GM12878 (cell line): Measurements from ENCODE around the gene GRB10. TPM values are rescaled to one million over a fixed set of nuclear protein-coding genes. Genes with fewer than 3 reads are reported as not detected.

Source experiments
- ATAC-seq: fragments of 200-7000 bp; cut with Tn5 transposase; 3 replicates; pipeline ENCODE4 v1.9.1; 2020; ENCODE audit warnings: mild to moderate bottlenecking, moderate library complexity
- BruUV-seq: library from RNA; stranded (reverse); fragments of 400-500 nt; replicated peaks from 2 replicates; lab custom pipeline; 2021; lab: Mats Ljungman, UMichigan
- CTCF ChIA-PET: fragments of 300-600 bp; sonication (Branson Sonifier 250); formaldehyde crosslinking; extraction: SDS; loops from one replicate; lab custom pipeline; 2021; ENCODE audit warnings: inconsistent platforms; lab: Yijun Ruan, JAX
- POLR2A ChIA-PET: fragments of 350-600 bp; formaldehyde crosslinking; extraction: SDS; loops from one replicate; lab custom pipeline; 2021; ENCODE audit warnings: inconsistent platforms; lab: Charles Lee
- RAD21 ChIA-PET: fragments of 300-600 bp; sonication (Branson Sonifier 250); formaldehyde crosslinking; loops from one replicate; lab custom pipeline; 2023; ENCODE audit warnings: antibody characterized with exemption; ENCODE audit not compliant: unreplicated experiment; lab: Charles Lee
- SMC1A ChIA-PET: fragments of 300-600 bp; sonication (Branson Sonifier 250); formaldehyde crosslinking; loops from one replicate; lab custom pipeline; 2023; ENCODE audit not compliant: unreplicated experiment, uncharacterized antibody; lab: Charles Lee
- DNase-seq: peaks from one replicate; pipeline ENCODE4 v3.0.0-alpha.2; 2011; ENCODE audit warnings: low read depth, low spot score
- FAIRE-seq: peaks from 3 replicates; lab custom pipeline; 2011; peaks lifted over from hg19 to GRCh38; lab: Jason Lieb, UNC
- H2AFZ ChIP-seq: 2 replicates; pipeline ENCODE4 v1.6.0; 2011; ENCODE audit warnings: low read depth, low read length, control low read depth; ENCODE audit not compliant: control insufficient read depth
- H3K27ac ChIP-seq: 2 replicates; pipeline ENCODE4 v1.5.1; 2011; ENCODE audit warnings: control low read depth; ENCODE audit not compliant: control insufficient read depth, insufficient read depth
- H3K27me3 ChIP-seq, 2 experiments: replicated peaks in 1 of 2; 2 replicates each; pipeline versions ENCODE4 v1.6.0 to v1.6.1; 2011; ENCODE audit warnings: low read length in 1 of 2; ENCODE audit not compliant: control insufficient read depth in 2 of 2, insufficient read depth in 2 of 2
- H3K36me3 ChIP-seq, 2 experiments: 2 replicates each; pipeline ENCODE4 v1.5.1; 2011; ENCODE audit warnings: low read length in 1 of 2; ENCODE audit not compliant: control insufficient read depth in 2 of 2, insufficient read depth in 2 of 2
- H3K4me1 ChIP-seq: 2 replicates; pipeline ENCODE4 v1.6.1; 2011; ENCODE audit warnings: mild to moderate bottlenecking, low read length, moderate library complexity, mixed read lengths; ENCODE audit not compliant: control insufficient read depth, insufficient read depth
- H3K4me2 ChIP-seq: 2 replicates; pipeline ENCODE4 v1.6.0; 2011; ENCODE audit warnings: control low read depth; ENCODE audit not compliant: control insufficient read depth, insufficient read depth
- H3K4me3 ChIP-seq: fragments of 200-600 bp; sonication (generic); 2 replicates; pipeline ENCODE4 v1.5.1; 2016
- H3K79me2 ChIP-seq: 2 replicates; pipeline ENCODE4 v1.6.0; 2011; ENCODE audit warnings: low read length; ENCODE audit not compliant: control insufficient read depth, insufficient read depth
- H3K9ac ChIP-seq: 2 replicates; pipeline ENCODE4 v1.8.0; 2011; ENCODE audit warnings: low read length, control low read depth, mixed read lengths; ENCODE audit not compliant: control insufficient read depth, insufficient read depth
- H3K9me3 ChIP-seq: replicated peaks from 3 replicates; pipeline ENCODE4 v1.5.1; 2011; ENCODE audit warnings: mild to moderate bottlenecking, low read length; ENCODE audit not compliant: control insufficient read depth, insufficient read depth
- H4K20me1 ChIP-seq: 2 replicates; pipeline ENCODE4 v1.6.0; 2011; ENCODE audit not compliant: control insufficient read depth, insufficient read depth
- ASH2L ChIP-seq: fragments of 300-600, 200-600 bp; sonication (generic); IDR thresholded peaks from 2 replicates; pipeline ENCODE4 v1.6.1; 2017; ENCODE audit warnings: low read depth, mild to moderate bottlenecking, borderline replicate concordance
- CBFB ChIP-seq: IDR thresholded peaks from 2 replicates; pipeline ENCODE4 v1.6.1; 2016; ENCODE audit warnings: antibody characterized with exemption, low read depth
- ETV6 ChIP-seq, 2 experiments: fragments of 450-650 bp in 1 of 2; IDR thresholded peaks in 1 of 2; conservative IDR thresholded peaks in 1 of 2; 2 replicates each; pipeline ENCODE4 v1.6.1; 2014; ENCODE audit warnings: antibody characterized with exemption in 1 of 2, borderline replicate concordance in 1 of 2, low read depth in 1 of 2, mild to moderate bottlenecking in 1 of 2, moderate library complexity in 1 of 2
- FOXM1 ChIP-seq: IDR thresholded peaks from 2 replicates; pipeline ENCODE4 v1.6.1; 2012; ENCODE audit warnings: low read depth, mild to moderate bottlenecking, inconsistent platforms, low read length, moderate library complexity
- HCFC1 ChIP-seq: fragments of 150-350 bp; IDR thresholded peaks from 2 replicates; pipeline ENCODE4 v1.6.1; 2014; ENCODE audit warnings: low read length
- IRF4 ChIP-seq: IDR thresholded peaks from 2 replicates; pipeline ENCODE4 v1.6.1; 2011; ENCODE audit warnings: low read depth, low read length
- POLR2AphosphoS5 ChIP-seq: IDR thresholded peaks from 2 replicates; pipeline ENCODE4 v1.6.1; 2011; ENCODE audit warnings: mild to moderate bottlenecking, low read length, inconsistent platforms
- RELA ChIP-seq: fragments of 450-650 bp; IDR thresholded peaks from 2 replicates; pipeline ENCODE4 v1.8.0; 2014; ENCODE audit warnings: borderline replicate concordance; ENCODE audit not compliant: partially characterized antibody
- SMAD5 ChIP-seq: IDR thresholded peaks from 2 replicates; pipeline ENCODE4 v1.6.1; 2016; ENCODE audit warnings: antibody characterized with exemption, low read depth
- SMC3 ChIP-seq: IDR thresholded peaks from 2 replicates; pipeline ENCODE4 v1.6.1; 2011; ENCODE audit warnings: low read length, improper control_type of control experiment, borderline replicate concordance
- SPI1 ChIP-seq: IDR thresholded peaks from 2 replicates; pipeline ENCODE4 v1.6.1; 2011; ENCODE audit warnings: low read depth, mild to moderate bottlenecking, low read length, moderate library complexity, borderline replicate concordance; ENCODE audit not compliant: insufficient read depth
- TCF3 ChIP-seq: IDR thresholded peaks from 2 replicates; pipeline ENCODE4 v1.6.1; 2012; ENCODE audit warnings: low read depth, mild to moderate bottlenecking, low read length, borderline replicate concordance; ENCODE audit not compliant: insufficient read depth
- WGBS: methylation state at CpG from one replicate; pipeline ENCODE4 v1.1.6; 2016; ENCODE audit warnings: low lambda C conversion rate; ENCODE audit not compliant: insufficient replicate concordance, insufficient coverage; ENCODE audit errors: missing lambda C conversion rate; 5-methylcytosine and 5-hydroxymethylcytosine counted together
- in situ Hi-C: fragments of 300-500 bp; cut with MboI; formaldehyde crosslinking; loops from 9 replicates; pipeline ENCODE4 v1.14.3; 2018; ENCODE audit warnings: mixed read lengths
- intact Hi-C: fragments of 100-400 bp; cut with micrococcal nuclease; formaldehyde crosslinking; loops from one replicate; pipeline ENCODE4 v1.14.2; 2022; ENCODE audit not compliant: unreplicated experiment
- polyA plus RNA-seq, 11 experiments: library from polyadenylated mRNA; depleted of rRNA in 4 of 11; unstranded in 6 of 11; stranded (reverse) in 5 of 11; fragments of >200 nt; fragmentation: Nextera tagmentation in 4 of 11; fragmentation: Illumina TruSeq in 1 of 11; extraction: Ambion mirVana in 4 of 11; extraction: Trizol in 1 of 11; gene quantifications; 1 replicate in 1 of 11; 2 replicates in 10 of 11; pipeline versions ENCODE4 v1.2.1 to v1.2.3, GENCODE V29; 2011 to 2016; ENCODE audit warnings: inconsistent platforms in 2 of 11, missing spikeins in 2 of 11, low read depth in 1 of 11
- total RNA-seq, 4 experiments: library from RNA; depleted of rRNA in 3 of 4; stranded (reverse); fragments of >200 nt in 3 of 4; fragmentation: Illumina TruSeq in 1 of 4; extraction: Trizol in 1 of 4; gene quantifications; 2 replicates each; pipeline versions ENCODE4 v1.2.1 to v1.2.3, GENCODE V29; 2013 to 2021
- TF ChIP-seq, protein P1 (sequence below): IDR thresholded peaks from 2 replicates; pipeline ENCODE4 v1.6.1; 2012; ENCODE audit warnings: low read depth, low read length, improper control_type of control experiment

Gene GRB10
- total and polyA plus RNA-seq, 10 of the 15 experiments (the other 5 are each of a cell fraction or from before 2014, with no cell fraction given), result 0.04 to 0.33 TPM; not detected in 8

DNA sequence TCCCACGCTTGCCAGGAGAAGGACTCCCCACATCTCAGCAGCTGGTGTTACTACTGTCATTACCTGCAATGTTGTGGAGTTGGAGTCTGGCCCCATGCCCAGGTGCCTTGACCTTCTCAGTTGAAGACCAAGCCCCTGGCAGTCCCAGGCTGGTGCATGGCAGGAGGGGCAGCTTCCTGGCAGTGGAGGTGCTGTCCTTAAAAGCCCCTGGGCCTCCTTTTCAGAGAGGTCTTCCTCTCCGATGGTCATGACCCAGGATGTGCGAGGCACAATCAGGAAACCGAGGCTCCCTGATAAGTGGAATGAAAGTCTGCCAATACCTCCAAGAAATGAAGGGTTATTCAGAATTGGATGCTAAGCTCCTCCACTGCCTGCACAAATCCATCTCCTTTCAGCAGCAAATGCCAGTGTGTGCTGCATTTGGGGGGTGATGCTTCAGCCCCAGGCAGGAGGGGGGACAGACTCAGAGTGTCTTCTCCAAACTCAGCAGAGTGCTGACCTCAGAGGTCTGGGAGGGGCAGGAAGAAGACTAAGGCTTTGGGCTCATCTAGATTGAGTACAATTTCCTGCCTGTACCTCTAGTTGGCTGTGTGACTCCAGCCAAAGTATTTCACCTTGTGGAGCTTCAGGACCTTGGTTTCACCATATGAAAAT is 120.5 kb downstream of the GRB10 start:
- RAD21 ChIA-PET, result no interaction called here
- POLR2A ChIA-PET, result no interaction called here
- H3K4me2 ChIP-seq, result no peak overlapping the region
- no peak overlapping the region for H3K4me3 ChIP-seq
- H3K36me3 ChIP-seq, result no peaks in the 10 kb centered on the region
- H3K79me2 ChIP-seq, result no peaks in the 10 kb centered on the region
- TF ChIP-seq SMC3 (no peak), CBFB (no peak), SMAD5 (no peak), IRF4 (no peak), ETV6 (conservative IDR thresholded peaks at IDR 0.05 in 1 of 2, IDR thresholded peaks at IDR 0.05 in 1 of 2; ENCODE audit: borderline replicate concordance in 1 of 2, low read depth in 1 of 2) (no peak), TCF3 (no peak), FOXM1 (no peak), ASH2L (no peak), POLR2AphosphoS5 (no peak), RELA (no peak), HCFC1 (no peak), SPI1 (no peak)
- TF ChIP-seq, protein P1, sequence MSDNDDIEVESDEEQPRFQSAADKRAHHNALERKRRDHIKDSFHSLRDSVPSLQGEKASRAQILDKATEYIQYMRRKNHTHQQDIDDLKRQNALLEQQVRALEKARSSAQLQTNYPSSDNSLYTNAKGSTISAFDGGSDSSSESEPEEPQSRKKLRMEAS, result no peak
- H3K9ac ChIP-seq, result no peak overlapping the region
- no peak for FAIRE-seq
- no peak for ATAC-seq
- no peak overlapping the region for H3K27ac ChIP-seq
- CTCF ChIA-PET, result no interaction called here
- in situ Hi-C loops (no loop called here), intact Hi-C loops (no loop called here)
- BruUV-seq, result no TSS peak
- SMC1A ChIA-PET, result no interaction called here
- peaks cover 0 to 3% of the 10 kb centered on the region in 2 experiments; a peak in 3 of 4 replicates for H3K27me3 ChIP-seq
- WGBS, result 22% methylated on average over 4 of the region's 4 CpGs
- H3K4me1 ChIP-seq, result peaks cover 43% of the 10 kb centered on the region
- no peaks in the 10 kb centered on the region; the same call in 2 of the 3 replicates for H3K9me3 ChIP-seq
- DNase-seq, result no peak
- H2AFZ ChIP-seq, result no peak overlapping the region
- H4K20me1 ChIP-seq, result no peaks in the 10 kb centered on the region
